Epithelial cell of prostate (primary cell): ENCODE data around the gene CALB2.
"Not testable (repeated sequence)": the region's sequence is repeated elsewhere in the genome, so short reads cannot be mapped to it uniquely, and the experiment has no call there.

Source experiments
- DNase-seq: peaks from one replicate; pipeline ENCODE4 v3.0.0-alpha.2; 2011; ENCODE audit warnings: low read depth, low spot score
- H3K27ac ChIP-seq: fragments of 450-650 bp; 2 replicates; pipeline ENCODE4 v1.5.1; 2017; ENCODE audit warnings: mild to moderate bottlenecking

CALB2 gene

DNA sequence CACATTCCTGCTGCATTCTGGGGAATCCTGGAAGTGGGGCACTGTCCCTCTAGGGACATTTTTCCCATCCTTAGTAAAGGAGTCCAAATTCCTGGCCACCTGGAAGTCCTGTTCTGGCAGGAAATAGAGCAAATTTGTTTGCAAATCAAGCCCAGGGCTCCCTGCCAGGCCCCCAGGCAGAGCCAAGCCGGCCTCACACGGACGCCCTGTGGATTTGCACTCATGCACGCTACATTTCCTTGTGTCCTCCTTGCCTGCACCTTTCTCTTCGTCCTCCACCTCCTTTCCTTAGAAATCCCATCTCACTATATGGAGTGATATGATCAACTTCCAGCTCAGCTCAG, 7.0 kb upstream of the CALB2 start:
- no peak overlapping the region for H3K27ac ChIP-seq
- DNase-seq = no peak

DNA sequence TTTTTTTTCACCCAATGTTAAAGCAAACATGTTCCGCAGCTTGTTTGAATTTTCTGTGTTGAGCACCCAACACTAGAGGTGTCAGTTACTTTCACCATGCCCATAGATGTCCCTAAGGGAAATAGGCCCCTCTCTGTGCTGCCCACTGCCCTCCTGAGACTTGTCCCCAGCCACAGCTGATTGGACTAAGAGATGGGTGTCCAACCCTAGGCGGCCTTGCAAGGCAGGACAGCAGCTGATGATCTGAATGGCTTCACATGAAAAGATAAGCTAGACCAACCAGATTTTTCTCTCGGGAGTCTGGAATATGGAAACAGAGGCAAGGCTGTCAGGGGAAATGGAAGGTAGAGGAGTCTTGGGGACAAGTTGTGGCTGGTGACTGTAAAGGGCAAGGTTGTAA, 6.1 kb upstream of the CALB2 start:
- no peak for DNase-seq
- H3K27ac ChIP-seq = no peak overlapping the region

DNA sequence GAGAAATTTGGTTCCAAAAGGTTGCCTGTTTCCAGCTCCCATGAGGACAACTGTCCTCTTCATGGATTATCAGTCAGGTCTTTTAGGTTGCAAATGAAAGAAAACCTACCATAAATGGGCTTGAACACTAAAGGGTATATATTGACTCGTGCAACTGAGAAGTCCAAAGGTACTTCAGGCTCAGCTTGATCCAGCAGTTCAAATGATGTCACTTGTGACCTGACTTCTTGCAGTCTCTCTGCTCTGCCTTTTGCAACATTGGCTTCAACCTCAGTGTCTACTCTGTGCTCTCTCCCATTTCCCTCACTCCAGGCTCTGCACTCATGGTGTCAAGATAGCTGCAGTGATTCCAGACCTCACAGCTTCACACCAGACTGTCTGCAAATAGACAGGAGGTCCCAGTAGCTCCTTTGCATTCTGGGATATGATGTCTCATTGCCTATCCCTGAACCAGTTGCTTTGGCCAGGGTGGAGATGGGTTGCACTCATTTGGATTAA, 5.5 kb upstream of the CALB2 start:
- no peak overlapping the region for H3K27ac ChIP-seq
- no peak for DNase-seq

DNA sequence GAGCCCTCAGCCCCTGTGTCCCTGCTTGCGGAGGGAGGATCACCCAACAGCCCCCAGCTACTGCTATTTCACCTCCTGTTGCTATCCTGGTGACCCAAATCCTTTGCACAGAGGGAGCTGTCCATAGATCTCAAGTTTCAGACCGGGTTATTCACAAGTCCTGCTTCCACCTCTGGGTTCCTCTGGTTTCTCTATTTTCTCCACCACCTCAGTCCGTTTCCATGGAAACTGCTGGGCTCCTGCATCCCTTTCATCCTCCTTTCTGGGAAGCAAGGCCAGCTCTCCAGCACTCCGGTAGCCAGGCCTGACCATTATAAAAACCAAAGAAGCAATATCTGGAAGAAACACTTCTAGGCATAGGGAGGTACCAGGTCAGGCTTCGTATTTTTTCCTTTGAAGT, 4.8 kb upstream of the CALB2 start:
- no peak overlapping the region for H3K27ac ChIP-seq
- no peak for DNase-seq

DNA sequence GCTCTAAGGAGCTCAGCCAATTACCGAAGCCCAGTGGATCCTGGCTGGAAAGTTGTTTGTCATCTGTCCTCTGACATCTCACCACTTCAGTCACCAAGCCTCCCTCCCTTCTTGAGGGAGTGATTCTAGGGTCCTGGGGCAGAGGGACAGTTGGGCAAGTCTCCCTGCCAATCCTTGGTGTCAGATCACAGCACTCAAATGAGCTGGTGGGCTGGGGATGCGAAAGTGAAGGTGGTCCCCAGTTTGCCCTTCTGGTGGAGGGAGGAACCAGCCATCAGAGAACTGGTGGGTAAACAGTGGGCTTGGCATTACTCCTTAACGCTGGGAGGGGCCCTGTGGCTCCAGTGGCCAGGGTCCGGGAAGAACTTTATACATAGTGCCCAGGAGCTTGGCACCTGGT, 4.4 kb upstream of the CALB2 start:
- DNase-seq = no peak
- H3K27ac ChIP-seq = no peak overlapping the region

DNA sequence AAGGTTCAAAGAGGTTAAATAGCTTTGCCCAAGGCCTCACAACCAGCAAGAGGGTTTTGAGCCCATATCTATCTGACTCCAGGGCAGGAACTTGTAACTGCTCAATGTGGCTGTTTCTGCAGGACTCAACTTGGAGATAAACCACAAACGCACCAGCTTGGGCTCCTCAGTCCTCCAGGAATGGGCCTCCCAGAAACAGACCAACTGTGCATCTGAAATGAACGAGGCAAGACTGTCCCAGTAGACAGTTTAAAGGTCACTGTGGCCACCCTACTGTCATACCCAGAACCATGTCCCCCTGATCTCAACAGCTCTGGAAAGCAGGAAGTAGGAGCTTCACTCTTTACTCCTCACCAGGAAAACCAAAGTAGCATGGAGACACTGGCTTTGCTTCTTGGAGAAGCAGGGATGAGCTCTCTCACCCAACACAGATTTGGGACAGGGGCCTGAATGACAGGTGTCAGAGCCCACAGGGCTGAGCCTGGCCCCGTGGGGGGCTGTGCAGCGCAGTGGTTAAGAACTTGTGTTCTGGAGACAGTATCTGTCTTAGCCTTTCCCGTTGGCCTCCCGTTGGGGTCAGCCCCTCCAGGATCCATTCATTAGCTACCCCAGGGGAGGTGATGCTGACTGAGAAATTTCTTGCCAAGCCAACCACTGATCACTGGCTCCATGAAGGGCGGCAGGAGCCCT, 2.3 kb upstream of the CALB2 start:
- DNase-seq = no peak
- H3K27ac ChIP-seq = no peak overlapping the region

DNA sequence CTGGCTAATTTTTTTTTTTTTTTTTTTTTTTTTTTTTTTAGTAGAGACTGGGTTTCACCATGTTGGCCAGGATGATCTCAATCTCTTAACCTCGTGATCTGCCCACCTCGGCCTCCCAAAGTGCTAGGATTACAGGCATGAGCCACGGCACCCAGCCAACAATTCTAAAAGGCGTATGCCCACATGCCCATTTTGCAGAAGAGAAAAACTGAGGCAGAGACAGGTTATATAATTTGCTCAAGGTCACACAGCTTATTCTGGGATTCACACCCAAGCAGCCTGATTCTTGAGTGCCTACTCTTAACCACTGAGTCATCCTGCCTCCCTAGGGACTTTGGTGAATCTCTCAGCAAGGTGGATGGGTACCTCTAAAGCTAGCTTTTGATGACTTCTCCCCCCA, 1.6 kb upstream of the CALB2 start:
- DNase-seq, H3K27ac ChIP-seq: not testable (repeated sequence)

DNA sequence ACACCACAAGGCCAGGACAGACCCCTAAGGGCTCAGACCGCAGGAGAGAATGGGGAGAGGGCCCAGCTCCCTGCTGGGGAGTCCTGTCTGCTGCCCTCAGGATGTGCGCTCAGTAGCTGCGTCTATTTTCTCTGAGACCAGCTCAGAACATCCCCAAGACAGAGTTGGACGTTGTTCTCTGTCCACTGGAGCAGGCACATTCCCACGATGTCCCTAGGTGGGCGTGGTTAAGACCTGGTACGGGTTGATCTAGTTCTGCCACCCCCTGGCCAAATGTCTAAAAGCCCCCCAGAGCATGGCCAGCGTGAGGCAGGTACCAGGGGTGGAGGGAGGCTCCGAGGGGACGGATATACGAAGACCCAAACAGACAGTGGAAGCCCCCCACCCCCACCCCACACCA, 842 bp upstream of the CALB2 start:
- H3K27ac ChIP-seq = no peak overlapping the region
- DNase-seq = no peak

DNA sequence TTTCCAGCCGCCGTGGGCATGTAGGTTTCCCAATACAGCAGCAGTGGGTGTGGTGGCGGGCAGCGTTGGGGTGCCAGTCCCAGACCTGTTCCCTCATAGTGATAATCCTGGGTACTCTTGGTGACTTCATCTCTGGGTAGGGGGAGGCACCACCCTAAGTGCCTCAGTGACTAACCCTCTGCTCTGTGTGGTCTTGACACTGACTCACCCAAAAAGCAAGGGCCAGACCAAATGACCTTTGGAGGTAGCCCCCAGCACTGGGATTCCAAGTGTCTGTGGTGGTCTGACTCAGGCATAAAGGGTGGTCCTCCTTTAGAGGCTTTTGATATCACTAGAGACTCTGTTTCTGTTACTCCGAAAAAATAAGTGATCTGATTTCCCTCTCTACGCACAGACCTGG, 908 bp downstream of the CALB2 start:
- DNase-seq = no peak
- H3K27ac ChIP-seq = no peak overlapping the region

DNA sequence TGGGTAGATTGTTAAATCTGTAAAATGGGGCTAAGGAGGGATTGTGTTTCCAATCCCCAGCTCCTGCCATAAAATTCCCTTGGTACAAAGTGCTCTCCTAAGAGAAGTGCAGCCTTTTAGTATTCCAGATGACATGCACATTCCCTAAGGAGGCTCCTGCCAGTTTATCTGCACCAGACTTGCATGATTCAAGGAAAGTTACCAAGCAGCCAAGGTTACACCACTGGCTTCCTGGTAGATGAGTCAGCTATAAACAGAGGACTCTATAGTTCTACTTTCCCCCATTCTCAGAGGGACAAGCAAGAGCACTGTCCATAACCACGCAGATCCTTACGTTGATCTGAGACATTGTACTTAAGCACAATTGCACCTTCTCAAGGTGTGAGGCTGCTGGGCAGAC, 1.9 kb downstream of the CALB2 start:
- H3K27ac ChIP-seq = no peak overlapping the region
- peak; percentile 57 for DNase-seq

DNA sequence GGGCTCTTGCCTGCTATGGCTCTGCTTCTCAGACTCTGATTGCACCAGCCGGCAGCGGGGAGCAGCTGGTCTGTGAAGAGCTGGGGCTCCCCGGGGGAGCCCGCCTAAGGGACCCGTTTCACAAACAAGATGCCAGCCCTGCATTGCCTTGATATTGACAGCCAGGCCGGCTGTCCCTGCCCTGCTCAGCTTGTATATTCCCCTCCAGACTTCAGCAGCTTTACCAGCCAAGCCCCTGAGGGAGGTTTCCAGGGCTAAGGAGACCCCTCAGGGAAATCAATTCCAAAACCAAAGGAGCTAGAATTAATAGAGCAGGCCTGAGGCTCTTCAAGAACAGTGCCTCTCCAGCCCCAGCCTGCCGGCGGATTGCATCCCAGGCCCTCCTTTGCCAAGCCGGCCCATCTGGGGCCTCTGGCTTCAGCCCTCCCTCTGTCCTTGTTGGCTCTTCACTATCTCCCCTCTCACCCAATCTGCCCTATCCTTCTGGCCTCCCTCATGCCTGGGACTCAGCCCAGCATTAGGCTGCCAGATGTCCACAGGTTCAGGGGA, 5.7 kb downstream of the CALB2 start:
- no peak overlapping the region for H3K27ac ChIP-seq
- DNase-seq = no peak

DNA sequence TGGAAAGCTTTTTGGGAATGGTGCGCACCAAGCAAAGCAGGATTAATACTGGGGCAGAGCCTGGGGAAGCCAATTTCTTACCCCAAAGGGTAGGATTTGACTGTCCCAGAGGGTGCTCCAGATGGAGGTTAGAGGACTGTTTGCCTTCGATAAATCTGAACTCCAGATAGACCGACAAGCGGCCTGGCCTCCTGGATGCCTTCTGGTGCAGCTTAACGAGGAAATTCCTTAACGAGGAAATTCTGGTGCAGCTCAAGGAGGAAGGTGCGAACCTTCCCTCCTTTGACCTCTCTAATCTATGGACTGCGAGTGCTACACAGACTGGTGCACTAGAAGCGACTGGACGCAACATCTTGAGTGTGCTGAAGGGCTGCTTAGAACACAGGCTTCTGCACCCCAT, 6.5 kb downstream of the CALB2 start:
- no peak overlapping the region for H3K27ac ChIP-seq
- no peak for DNase-seq

DNA sequence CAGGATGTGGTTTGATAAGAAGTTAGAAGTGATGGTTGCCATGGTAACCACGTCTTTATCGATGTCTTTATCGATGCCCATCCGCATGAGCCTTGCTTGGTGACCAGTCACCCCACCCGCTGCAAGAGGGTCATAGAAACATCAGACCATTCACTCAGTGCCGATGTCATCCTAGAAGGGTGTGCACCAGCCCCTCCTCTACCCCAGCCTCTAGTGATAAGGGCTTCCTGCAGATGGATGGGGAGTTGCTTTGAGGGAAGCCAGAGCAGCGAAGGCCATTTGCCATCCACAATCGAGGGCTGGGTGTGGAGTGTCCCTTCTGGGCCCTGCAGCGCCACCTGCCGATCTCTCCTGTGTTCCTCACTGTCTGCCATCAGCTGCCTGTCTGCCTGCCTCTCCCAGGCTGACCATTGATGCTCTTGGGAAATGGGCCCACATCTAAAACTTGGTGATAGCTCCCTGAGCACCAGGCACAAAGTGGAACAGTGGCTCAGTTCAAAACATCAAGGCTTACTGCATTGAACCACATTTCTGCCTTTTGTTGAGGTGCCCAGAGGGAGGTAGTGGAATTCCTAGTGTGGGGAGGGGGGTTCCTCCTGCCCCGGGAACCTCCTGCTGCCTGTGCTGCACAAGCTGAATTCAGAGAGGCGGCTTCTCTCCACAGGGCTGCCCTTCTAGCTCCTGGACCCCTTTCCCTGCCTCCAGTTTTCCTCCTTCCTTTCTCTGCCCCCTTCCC, 8.9 kb downstream of the CALB2 start:
- H3K27ac ChIP-seq = no peak overlapping the region
- no peak for DNase-seq

DNA sequence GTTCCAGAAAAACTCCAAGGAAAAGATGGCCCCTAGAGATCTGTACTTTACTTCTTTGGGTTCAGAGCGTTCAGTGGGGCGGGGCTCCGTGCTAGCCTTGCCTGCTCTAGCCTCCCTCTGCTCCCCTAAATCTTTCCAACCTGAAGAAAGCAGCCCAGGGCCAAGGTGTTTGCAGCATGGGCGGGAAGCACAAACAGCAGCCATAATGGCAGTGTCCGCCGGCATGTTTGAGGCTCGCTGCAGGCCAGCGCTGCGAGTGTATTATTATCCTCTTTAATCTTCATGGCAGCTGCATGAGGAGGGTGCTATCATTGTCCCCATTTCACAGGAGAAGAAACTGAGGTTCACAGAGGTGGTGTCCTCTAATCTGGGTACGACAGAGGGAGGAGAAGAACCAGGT, 10.4 kb downstream of the CALB2 start:
- H3K27ac ChIP-seq = no peak overlapping the region
- no peak for DNase-seq

DNA sequence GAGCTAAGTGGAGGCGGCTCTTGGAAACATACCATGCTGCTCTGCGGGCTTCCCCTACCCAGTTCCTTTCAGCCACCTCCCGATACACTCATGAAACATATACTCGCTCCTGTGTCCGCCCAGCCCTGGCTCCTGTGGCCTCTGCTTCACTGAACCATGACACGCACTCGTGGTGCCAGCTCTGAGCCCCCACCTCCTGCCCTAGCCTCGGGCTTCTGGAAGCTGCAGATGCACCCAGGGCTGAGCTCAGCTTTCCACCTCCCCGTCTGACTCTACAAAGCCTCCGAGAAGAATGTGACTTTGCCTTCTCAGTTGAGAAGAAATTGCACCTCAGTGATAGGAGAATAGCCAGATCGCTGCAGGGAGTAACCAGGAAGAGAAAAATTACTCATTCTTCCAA, 11.0 kb downstream of the CALB2 start:
- DNase-seq = no peak

DNA sequence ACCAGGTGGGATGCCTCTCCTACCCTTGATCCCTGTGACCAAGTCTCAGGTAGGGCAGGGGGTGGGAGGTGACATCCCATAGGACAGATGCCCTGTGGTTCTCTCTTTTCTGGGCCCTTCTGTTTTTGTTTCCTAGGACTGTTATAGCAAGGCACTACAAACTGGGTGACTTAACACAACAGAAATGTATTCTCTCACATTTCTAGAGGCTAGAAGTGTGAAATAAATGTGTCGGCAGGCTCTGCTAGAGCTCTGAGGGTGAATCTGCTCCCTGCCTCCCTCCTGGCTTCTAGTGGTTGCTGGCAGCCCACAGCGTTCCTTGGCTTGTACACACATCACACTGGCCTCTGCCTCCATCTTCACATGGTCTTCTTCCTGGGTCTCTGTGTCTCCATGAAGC, 12.7 kb downstream of the CALB2 start:
- no peak for DNase-seq

More for the DNA sequence above, 11.0 kb downstream of the CALB2 start:
- H3K27ac ChIP-seq = no peak overlapping the region

DNA sequence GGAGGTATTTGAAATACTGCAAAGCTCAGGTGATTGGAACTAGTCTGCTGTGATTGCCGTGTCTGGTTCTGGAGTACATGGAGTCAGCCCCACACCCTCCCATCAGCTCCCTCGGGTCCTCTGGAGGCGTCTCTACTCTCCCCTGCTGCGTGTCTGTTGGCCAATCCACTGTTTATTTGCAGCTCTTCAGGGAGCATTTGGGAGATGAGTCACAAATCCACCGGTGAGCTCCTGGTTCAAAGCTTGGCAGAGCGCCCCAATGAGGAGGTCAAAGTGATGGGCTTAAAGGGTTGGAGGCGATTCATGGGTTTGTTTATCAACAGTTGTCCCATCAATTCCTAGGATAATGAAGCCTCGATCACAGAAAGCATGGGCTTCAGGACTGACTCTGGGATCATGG, 14.6 kb downstream of the CALB2 start:
- H3K27ac ChIP-seq = no peak overlapping the region
- DNase-seq = no peak

More for the DNA sequence above, 12.7 kb downstream of the CALB2 start:
- no peak overlapping the region for H3K27ac ChIP-seq

DNA sequence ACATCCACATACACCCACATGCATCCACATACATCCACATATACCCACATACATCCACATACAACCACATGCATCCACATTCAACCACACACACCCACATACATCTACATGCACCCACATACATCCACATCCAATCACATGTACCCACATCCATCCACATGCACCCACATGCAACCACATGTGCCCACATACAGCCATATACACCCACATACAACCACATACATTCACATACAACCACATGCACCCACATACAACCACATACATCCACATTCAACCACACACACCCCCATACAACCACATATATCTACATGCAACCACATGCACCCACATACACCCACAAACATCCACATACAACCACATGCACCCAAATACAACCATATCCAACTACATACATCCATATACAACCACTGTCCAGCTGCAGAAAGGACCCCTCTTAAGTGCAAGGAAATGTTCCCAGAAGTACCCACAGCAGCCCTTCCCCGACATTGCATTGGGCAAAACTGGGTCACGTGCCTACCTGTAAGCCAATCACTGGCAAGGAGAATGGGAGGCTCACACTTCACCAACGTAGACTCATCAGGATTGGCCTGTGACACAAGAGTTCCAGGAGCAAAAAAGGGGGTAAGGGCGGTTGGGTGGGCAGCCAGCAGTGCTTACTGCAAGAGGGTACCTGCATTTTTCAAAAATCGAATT, 18.1 kb downstream of the CALB2 start:
- H3K27ac ChIP-seq = no peak overlapping the region
- DNase-seq = no peak

DNA sequence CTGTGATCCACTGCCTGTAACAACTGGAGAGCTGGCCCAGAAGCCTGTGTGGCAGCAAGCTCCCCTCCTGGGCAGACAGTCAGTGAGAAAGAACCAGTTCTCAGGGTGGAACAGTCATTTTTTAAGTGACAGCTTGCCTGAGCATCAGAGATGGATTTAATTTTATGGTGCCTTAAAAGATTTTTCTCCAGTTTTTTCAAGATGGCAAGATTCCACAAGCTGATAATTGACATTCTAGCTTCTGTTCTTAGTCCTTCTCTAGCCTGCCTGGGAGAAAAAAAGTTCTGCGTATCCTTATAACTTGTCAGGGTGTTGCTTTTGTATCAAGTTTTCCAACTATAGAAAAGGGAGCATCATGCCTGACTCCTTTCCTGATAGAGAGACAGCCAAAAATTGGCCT, 21.2 kb downstream of the CALB2 start:
- no peak overlapping the region for H3K27ac ChIP-seq
- no peak for DNase-seq

DNA sequence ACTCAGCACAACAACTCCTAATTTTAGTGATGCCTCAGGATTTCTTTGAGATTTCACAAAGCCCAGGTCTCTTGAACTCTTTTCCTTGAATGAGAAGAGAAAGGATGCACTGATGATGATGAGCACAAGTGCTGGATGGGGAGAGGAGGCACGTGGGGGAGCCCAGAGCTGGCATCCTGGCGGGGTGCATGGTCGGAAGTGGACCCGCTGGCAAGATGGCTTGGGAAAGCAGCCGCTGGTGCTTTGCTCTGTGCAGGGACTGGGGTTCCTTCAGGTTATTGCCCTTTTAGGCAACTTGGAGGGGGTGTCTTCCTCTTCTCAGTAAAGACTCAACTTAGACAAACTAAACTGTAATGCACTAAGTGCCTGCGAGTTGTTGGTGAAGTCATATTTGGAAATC, 22.3 kb downstream of the CALB2 start:
- no peak for DNase-seq

More for the DNA sequence above, 22.3 kb downstream of the CALB2 start:
- no peak overlapping the region for H3K27ac ChIP-seq
